RWPE1 (cell line): ENCODE measurements around the gene ATP2B3.

Source experiments
- CTCF ChIA-PET: fragments of 350-600 bp; sonication (Branson Sonifier 250); formaldehyde crosslinking; extraction: SDS; loops from one replicate; lab custom pipeline; 2021; lab: Yijun Ruan, JAX
- POLR2A ChIA-PET: fragments of 400-600 bp; formaldehyde crosslinking; extraction: SDS; loops from one replicate; lab custom pipeline; 2020; ENCODE audit warnings: antibody characterized with exemption; ENCODE audit not compliant: low non-redundant PET; lab: Yijun Ruan, JAX
- DNase-seq: peaks from one replicate; pipeline ENCODE4 v3.0.0; 2012; ENCODE audit warnings: low spot score
- H3K27ac ChIP-seq: fragments of 450-650 bp; 2 replicates; pipeline ENCODE4 v1.5.1; 2017
- TF ChIP-seq, protein P1 (sequence below): fragments of 450-650 bp; conservative IDR thresholded peaks from 2 replicates; pipeline ENCODE4 v1.5.1; 2017; ENCODE audit warnings: low read depth, mild to moderate bottlenecking

Gene ATP2B3

DNA sequence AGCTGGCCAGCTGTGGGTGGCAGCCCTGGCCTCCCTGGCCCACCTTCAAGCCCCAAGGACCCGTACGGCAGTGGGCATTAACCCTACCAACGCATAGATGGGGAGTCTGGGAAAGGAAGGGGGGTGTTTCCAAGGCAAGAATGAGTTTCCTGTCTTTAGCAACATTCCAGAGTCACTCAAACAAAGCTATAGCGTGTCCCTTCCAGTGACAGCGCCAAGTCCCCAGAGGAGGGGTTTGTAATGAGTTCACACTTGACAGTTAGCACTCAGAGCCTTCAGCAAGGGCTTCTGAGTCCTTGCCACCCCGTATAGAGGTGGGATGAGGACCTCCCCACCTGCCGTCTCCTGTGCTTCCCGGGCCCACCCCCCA lies 20.9 kb upstream of the ATP2B3 start:
- no peak for DNase-seq
- ChIA-PET CTCF (interaction anchor here (1.0 to 1.5 kb wide), 2 partner anchors 10 to 26 kb away, joined by 3 to 4 read pairs; partner anchors contain the start of gene HAUS7), POLR2A (no interaction called here)
- peak overlapping the region; percentile 92 for H3K27ac ChIP-seq
- TF ChIP-seq, protein P1, sequence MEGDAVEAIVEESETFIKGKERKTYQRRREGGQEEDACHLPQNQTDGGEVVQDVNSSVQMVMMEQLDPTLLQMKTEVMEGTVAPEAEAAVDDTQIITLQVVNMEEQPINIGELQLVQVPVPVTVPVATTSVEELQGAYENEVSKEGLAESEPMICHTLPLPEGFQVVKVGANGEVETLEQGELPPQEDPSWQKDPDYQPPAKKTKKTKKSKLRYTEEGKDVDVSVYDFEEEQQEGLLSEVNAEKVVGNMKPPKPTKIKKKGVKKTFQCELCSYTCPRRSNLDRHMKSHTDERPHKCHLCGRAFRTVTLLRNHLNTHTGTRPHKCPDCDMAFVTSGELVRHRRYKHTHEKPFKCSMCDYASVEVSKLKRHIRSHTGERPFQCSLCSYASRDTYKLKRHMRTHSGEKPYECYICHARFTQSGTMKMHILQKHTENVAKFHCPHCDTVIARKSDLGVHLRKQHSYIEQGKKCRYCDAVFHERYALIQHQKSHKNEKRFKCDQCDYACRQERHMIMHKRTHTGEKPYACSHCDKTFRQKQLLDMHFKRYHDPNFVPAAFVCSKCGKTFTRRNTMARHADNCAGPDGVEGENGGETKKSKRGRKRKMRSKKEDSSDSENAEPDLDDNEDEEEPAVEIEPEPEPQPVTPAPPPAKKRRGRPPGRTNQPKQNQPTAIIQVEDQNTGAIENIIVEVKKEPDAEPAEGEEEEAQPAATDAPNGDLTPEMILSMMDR = no peak

GRCh38 chrX:153498453-153498852 lies 19.0 kb upstream of the ATP2B3 start:
- POLR2A ChIA-PET = no interaction called here
- H3K27ac ChIP-seq = peak overlapping the region; percentile 95
- CTCF ChIA-PET = no interaction called here
- no peak for DNase-seq
- TF ChIP-seq, protein P1 = no peak

DNA sequence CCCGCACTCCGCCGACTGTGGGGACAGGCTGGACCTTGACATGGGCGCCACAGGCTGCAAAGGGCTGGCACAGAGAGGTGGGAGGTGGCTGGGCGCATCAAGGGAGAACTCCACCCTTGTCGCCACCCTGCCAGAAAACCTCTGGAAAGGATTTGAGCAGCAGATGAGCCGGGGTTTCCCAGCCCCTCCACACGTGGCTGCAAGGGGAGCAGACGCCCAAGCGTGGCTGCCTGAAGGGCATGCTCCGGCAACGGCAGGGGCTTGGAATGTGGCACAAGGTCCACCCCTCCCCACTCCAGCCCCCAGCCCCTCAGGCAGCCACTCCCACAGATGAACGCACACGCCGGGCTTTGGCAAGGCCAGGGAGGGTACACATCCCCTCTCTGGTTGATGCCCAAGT lies 18.1 kb upstream of the ATP2B3 start:
- CTCF ChIA-PET = no interaction called here
- TF ChIP-seq, protein P1 = no peak
- DNase-seq = no peak
- peak overlapping the region; percentile 95 for H3K27ac ChIP-seq
- POLR2A ChIA-PET = no interaction called here

DNA sequence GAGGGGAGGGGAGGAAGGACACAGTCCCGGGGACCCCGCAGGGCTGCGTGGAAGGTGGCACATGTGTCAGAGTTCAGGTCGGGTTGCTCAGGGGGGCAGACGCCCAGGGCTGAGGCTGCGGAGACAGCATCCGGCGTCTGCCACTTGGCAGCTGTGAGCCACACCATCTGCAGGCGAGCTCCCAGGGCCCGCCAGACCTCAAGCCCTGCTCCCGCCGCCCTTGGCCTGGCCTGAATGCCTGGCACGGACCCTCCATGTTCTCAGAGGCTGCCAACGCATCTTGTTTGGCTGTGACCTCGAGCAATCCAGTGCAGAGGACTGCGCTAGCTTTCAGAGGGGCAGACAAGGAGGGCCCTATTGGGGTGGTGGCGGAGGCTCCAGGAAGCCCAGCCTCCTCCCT lies 17.6 kb upstream of the ATP2B3 start:
- ChIA-PET POLR2A (no interaction called here), CTCF (no interaction called here)
- DNase-seq = no peak
- H3K27ac ChIP-seq = peak overlapping the region; percentile 95
- TF ChIP-seq, protein P1 = no peak

GRCh38 chrX:153500676-153501280 lies 16.7 kb upstream of the ATP2B3 start:
- TF ChIP-seq, protein P1 = no peak
- CTCF ChIA-PET = no interaction called here
- DNase-seq = no peak

DNA sequence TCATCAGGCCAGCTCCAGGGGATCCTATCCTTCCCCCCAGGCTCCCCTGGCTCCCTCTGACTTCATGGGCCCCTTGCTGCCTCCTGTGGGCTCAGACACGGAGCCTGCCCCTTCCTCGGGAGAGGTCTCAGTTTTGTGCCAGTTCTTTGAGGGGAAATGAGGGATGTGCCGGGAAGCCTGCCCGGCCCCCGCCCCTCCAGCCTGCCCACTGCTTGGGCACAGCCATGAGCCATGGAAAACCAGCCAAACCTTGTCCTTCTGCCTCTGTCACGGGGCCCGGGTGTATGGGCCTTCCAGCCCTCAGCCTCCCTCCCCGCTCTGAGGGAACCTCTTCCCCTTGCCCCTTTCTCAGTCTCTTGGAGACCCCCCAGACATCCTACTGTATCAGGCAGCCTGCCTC lies 15.9 kb upstream of the ATP2B3 start:
- CTCF ChIA-PET = interaction anchor here (0.6 kb wide), 1 partner anchor 96 kb away, joined by 3 read pairs; no protein-coding TSS in a partner anchor
- DNase-seq = no peak
- POLR2A ChIA-PET = no interaction called here
- TF ChIP-seq, protein P1 = no peak
- H3K27ac ChIP-seq = peak overlapping the region; percentile 81

More at GRCh38 chrX:153500676-153501280, 16.7 kb upstream of the ATP2B3 start:
- peak overlapping the region; percentile 95 for H3K27ac ChIP-seq
- POLR2A ChIA-PET = no interaction called here
